ENCODE measurements around the gene HDAC10.

GRCh38 chr22:50199251-50199721, 51.8 kb downstream of the HDAC10 start:
- no peak for TF ChIP-seq CTCF (IDR thresholded peaks at IDR 0.05)
- no peak for TF ChIP-seq EP300 (IDR thresholded peaks at IDR 0.05)

Measured in tibial nerve (tissue), 4 donors.